H1 (cell line): ENCODE results near the gene ROBO2. TPM values are rescaled to one million over a fixed set of nuclear protein-coding genes. Genes with fewer than 3 reads are reported as not detected.

Experiments used
- CTCF ChIA-PET: fragments of 300-600 bp; sonication (Branson Sonifier 250); formaldehyde crosslinking; loops from one replicate; lab custom pipeline; 2021; ENCODE audit not compliant: partially characterized antibody; lab: Charles Lee
- POLR2A ChIA-PET: fragments of 300-600 bp; sonication (Branson Sonifier 250); formaldehyde crosslinking; loops from one replicate; lab custom pipeline; 2021; ENCODE audit warnings: inconsistent platforms; ENCODE audit not compliant: partially characterized antibody; lab: Charles Lee
- DNase-seq, 2 experiments: peaks; one replicate each; pipeline versions ENCODE4 v3.0.0 to v3.0.0-alpha.2; 2010 to 2022; ENCODE audit warnings: low spot score in 2 of 2, low read depth in 1 of 2, mixed read lengths in 1 of 2
- FAIRE-seq: peaks from 2 replicates; lab custom pipeline; 2011; peaks lifted over from hg19 to GRCh38; lab: Jason Lieb, UNC
- H2AFZ ChIP-seq: 2 replicates; pipeline ENCODE4 v1.8.1; 2012; ENCODE audit warnings: low read length, inconsistent platforms
- H2AK5ac ChIP-seq: 2 replicates; pipeline ENCODE4 v1.6.1; 2013; ENCODE audit warnings: low read depth, low read length
- H2BK120ac ChIP-seq: replicated peaks from 2 replicates; pipeline ENCODE3; 2013; ENCODE audit warnings: low read depth, low read length, inconsistent platforms
- H2BK12ac ChIP-seq: 2 replicates; pipeline ENCODE4 v1.6.1; 2013; ENCODE audit warnings: low read depth, low read length
- H2BK15ac ChIP-seq: 2 replicates; pipeline ENCODE4 v1.6.1; 2013; ENCODE audit warnings: low read length
- H2BK20ac ChIP-seq: 2 replicates; pipeline ENCODE4 v1.6.1; 2013; ENCODE audit warnings: low read length
- H2BK5ac ChIP-seq: 2 replicates; pipeline ENCODE4 v1.6.1; 2013; ENCODE audit warnings: low read depth, low read length
- H3K14ac ChIP-seq: 2 replicates; pipeline ENCODE4 v1.6.1; 2013; ENCODE audit warnings: inconsistent platforms; ENCODE audit not compliant: insufficient read length
- H3K18ac ChIP-seq: 2 replicates; pipeline ENCODE4 v1.6.1; 2013; ENCODE audit warnings: low read length; ENCODE audit errors: extremely low read depth
- H3K23ac ChIP-seq: 2 replicates; pipeline ENCODE4 v1.6.1; 2013; ENCODE audit warnings: inconsistent platforms; ENCODE audit not compliant: insufficient read length
- H3K23me2 ChIP-seq: 2 replicates; pipeline ENCODE4 v1.6.1; 2013; ENCODE audit warnings: low read depth, low read length
- H3K27ac ChIP-seq: 2 replicates; pipeline ENCODE4 v1.6.1; 2011; ENCODE audit warnings: low read depth, low read length, inconsistent platforms
- H3K27me3 ChIP-seq, 4 experiments: replicated peaks in 1 of 4; 1 replicate in 1 of 4; 2 replicates in 3 of 4; pipeline versions ENCODE4 v1.6.1 to v1.8.1; 2011 to 2013; ENCODE audit warnings: low read length in 3 of 4, mild to moderate bottlenecking in 3 of 4, inconsistent platforms in 2 of 4, mixed read lengths in 2 of 4, moderate library complexity in 1 of 4; ENCODE audit not compliant: control insufficient read depth in 3 of 4, insufficient read depth in 3 of 4; ENCODE audit errors: extremely low read depth in 1 of 4
- H3K36me3 ChIP-seq, 4 experiments: 2 replicates each; pipeline versions ENCODE4 v1.6.1 to v1.8.1; 2011 to 2013; ENCODE audit warnings: mild to moderate bottlenecking in 4 of 4, low read length in 3 of 4, moderate library complexity in 2 of 4, control low read depth in 1 of 4, inconsistent platforms in 1 of 4; ENCODE audit not compliant: insufficient read depth in 4 of 4, control insufficient read depth in 2 of 4
- H3K4ac ChIP-seq: replicated peaks from 2 replicates; pipeline ENCODE3; 2013; ENCODE audit warnings: low read length, low read depth, mixed read lengths, inconsistent platforms; ENCODE audit not compliant: insufficient read length
- H3K4me1 ChIP-seq, 4 experiments: replicated peaks in 1 of 4; 1 replicate in 1 of 4; 2 replicates in 3 of 4; pipeline versions ENCODE4 v1.6.1 to v1.8.1; 2011 to 2013; ENCODE audit warnings: low read length in 3 of 4, inconsistent platforms in 2 of 4, mixed read lengths in 1 of 4; ENCODE audit not compliant: insufficient read depth in 4 of 4, control insufficient read depth in 3 of 4
- H3K4me2 ChIP-seq, 2 experiments: 2 replicates each; pipeline versions ENCODE4 v1.6.1 to v1.8.1; 2011 to 2013; ENCODE audit warnings: low read depth in 2 of 2, low read length in 2 of 2, control low read depth in 1 of 2, inconsistent platforms in 1 of 2, mild to moderate bottlenecking in 1 of 2; ENCODE audit not compliant: insufficient read depth in 1 of 2
- H3K4me3 ChIP-seq, 4 experiments: fragments of 200-600, 300-600 bp in 1 of 4; sonication (generic), shearing (Covaris generic), sonication (Bioruptor Twin) in 1 of 4; 2 replicates each; pipeline versions ENCODE4 v1.5.1 to v1.8.1; 2011 to 2016; ENCODE audit warnings: low read length in 4 of 4, low read depth in 3 of 4, control low read depth in 2 of 4, inconsistent platforms in 2 of 4, mild to moderate bottlenecking in 2 of 4, mixed read lengths in 1 of 4, moderate library complexity in 1 of 4; ENCODE audit not compliant: insufficient read depth in 2 of 4; ENCODE audit errors: extremely low read depth in 1 of 4
- H3K56ac ChIP-seq: replicated peaks from 2 replicates; pipeline ENCODE3; 2013; ENCODE audit warnings: low read depth, mild to moderate bottlenecking, mixed read lengths, low read length, inconsistent platforms; ENCODE audit not compliant: insufficient read length
- H3K79me1 ChIP-seq: 2 replicates; pipeline ENCODE4 v1.6.1; 2013; ENCODE audit warnings: low read depth, low read length, control low read depth
- H3K79me2 ChIP-seq, 2 experiments: 2 replicates each; pipeline versions ENCODE4 v1.6.1 to v1.8.1; 2012 to 2013; ENCODE audit warnings: low read length in 2 of 2, mild to moderate bottlenecking in 2 of 2, inconsistent platforms in 1 of 2; ENCODE audit not compliant: insufficient read depth in 2 of 2, control insufficient read depth in 1 of 2
- H3K9ac ChIP-seq, 4 experiments: replicated peaks in 1 of 4; 1 replicate in 1 of 4; 2 replicates in 3 of 4; pipeline versions ENCODE4 v1.6.1 to v1.8.1; 2011 to 2013; ENCODE audit warnings: low read depth in 3 of 4, low read length in 3 of 4, control low read depth in 2 of 4, mild to moderate bottlenecking in 2 of 4, moderate library complexity in 2 of 4, inconsistent platforms in 1 of 4; ENCODE audit errors: extremely low read depth in 1 of 4
- H3K9me3 ChIP-seq, 2 experiments: 2 replicates each; pipeline versions ENCODE4 v1.6.1 to v1.8.1; 2012 to 2013; ENCODE audit warnings: mild to moderate bottlenecking in 2 of 2, moderate library complexity in 2 of 2, control low read depth in 1 of 2, inconsistent platforms in 1 of 2, low read depth in 1 of 2, low read length in 1 of 2, mixed read lengths in 1 of 2; ENCODE audit not compliant: insufficient read depth in 2 of 2
- H4K20me1 ChIP-seq, 2 experiments: replicated peaks in 1 of 2; 2 replicates each; pipeline versions ENCODE3 to v1.8.1; 2011 to 2013; ENCODE audit warnings: inconsistent platforms in 2 of 2, low read length in 2 of 2, mild to moderate bottlenecking in 1 of 2; ENCODE audit not compliant: insufficient read depth in 2 of 2, control insufficient read depth in 1 of 2
- H4K5ac ChIP-seq: 2 replicates; pipeline ENCODE4 v1.6.1; 2013; ENCODE audit warnings: low read length, low read depth, mixed read lengths, inconsistent platforms; ENCODE audit not compliant: insufficient read length
- H4K8ac ChIP-seq: 2 replicates; pipeline ENCODE4 v1.8.0; 2013; ENCODE audit warnings: mild to moderate bottlenecking, moderate library complexity, low read length, inconsistent platforms; ENCODE audit not compliant: insufficient read depth; ENCODE audit errors: extremely low read depth
- H4K91ac ChIP-seq: replicated peaks from 2 replicates; pipeline ENCODE3; 2013; ENCODE audit warnings: low read length, mixed read lengths, inconsistent platforms; ENCODE audit not compliant: insufficient read length
- CBX5 ChIP-seq: fragments of 300-800, 300-1000 bp; sonication (generic); IDR thresholded peaks from 2 replicates; pipeline ENCODE4 v1.7.1; 2016; ENCODE audit warnings: antibody characterized with exemption, low read length, low read depth
- E2F6 ChIP-seq: IDR thresholded peaks from 2 replicates; pipeline ENCODE4 v1.6.1; 2012; ENCODE audit warnings: inconsistent platforms
- JUND ChIP-seq: IDR thresholded peaks from 2 replicates; pipeline ENCODE4 v1.6.1; 2011; ENCODE audit warnings: mild to moderate bottlenecking, improper control_type of control experiment, low read length
- KDM1A ChIP-seq: fragments of 200-600, 300-600 bp; sonication (generic); IDR thresholded peaks from 2 replicates; pipeline ENCODE4 v1.7.1; 2016; ENCODE audit warnings: mild to moderate bottlenecking, low read length, borderline replicate concordance
- SAP30 ChIP-seq: fragments of 300-600 bp; sonication (generic); IDR thresholded peaks from 2 replicates; pipeline ENCODE4 v1.7.1; 2012; ENCODE audit warnings: low read length, moderate library complexity, mild to moderate bottlenecking, inconsistent platforms; ENCODE audit not compliant: insufficient read depth, insufficient replicate concordance
- WGBS, 2 experiments: shearing (Covaris generic) in 1 of 2; methylation state at CpG; one replicate each; pipeline versions ENCODE4 v1.1.6 to v1.1.7; 2013 to 2015; ENCODE audit warnings: low lambda C conversion rate in 2 of 2, mixed read lengths in 2 of 2, inconsistent platforms in 1 of 2, low coverage in 1 of 2, missing lambda C conversion rate in 1 of 2; ENCODE audit not compliant: insufficient replicate concordance in 2 of 2, insufficient coverage in 1 of 2, insufficient read length in 1 of 2; ENCODE audit errors: extremely low coverage in 1 of 2, missing lambda C conversion rate in 1 of 2; 5-methylcytosine and 5-hydroxymethylcytosine counted together
- polyA plus RNA-seq, 7 experiments: library from polyadenylated mRNA; depleted of rRNA in 3 of 7; stranded (reverse) in 5 of 7; unstranded in 2 of 7; fragments of >200 nt in 5 of 7; fragments of 200-250 nt in 2 of 7; gene quantifications; 1 replicate in 5 of 7; 2 replicates in 1 of 7; 4 replicates in 1 of 7; pipeline versions ENCODE4 v1.2.1 to v1.2.3, GENCODE V29; 2011 to 2013; ENCODE audit warnings: missing spikeins in 2 of 7, mixed read lengths in 2 of 7
- total RNA-seq: library from RNA; stranded (reverse); fragmentation: NEBNext Ultra II Directional; extraction: Animal tissue kit (Norgen Biotek cat#: 25700); gene quantifications from 2 replicates; pipeline ENCODE4 v1.2.1, GENCODE V29; 2021

ROBO2 gene
- total and polyA plus RNA-seq, 2 of the 8 experiments (the other 6 are each of a cell fraction or from before 2014, with no cell fraction given), result 1.5 to 2.9 TPM

- H4K20me1 ChIP-seq, result no peaks in the 10 kb centered on the region
- no peak overlapping the region for H4K8ac ChIP-seq
- no peak overlapping the region for H4K91ac ChIP-seq
- no peak overlapping the region for H3K4me2 ChIP-seq
- H3K56ac ChIP-seq, result no peak overlapping the region
- H2AK5ac ChIP-seq, result no peak overlapping the region
- no peak overlapping the region for H3K4me3 ChIP-seq
- no peak overlapping the region for H3K9ac ChIP-seq
- POLR2A ChIA-PET, result no interaction called here
- H3K18ac ChIP-seq, result no peak overlapping the region
- H4K5ac ChIP-seq, result no peak overlapping the region
- H3K14ac ChIP-seq, result no peak overlapping the region
- DNase-seq (no peak), FAIRE-seq (no peak)
- no peak overlapping the region for H2BK12ac ChIP-seq
- H2BK20ac ChIP-seq, result no peak overlapping the region
- H2BK5ac ChIP-seq, result no peak overlapping the region
- no peak overlapping the region for H3K4ac ChIP-seq
- H2BK120ac ChIP-seq, result no peak overlapping the region
- peaks cover 0 to 5% (median 0%) of the 10 kb centered on the region in 4 experiments; a peak in 1 of 8 replicates for H3K36me3 ChIP-seq
- H3K79me2 ChIP-seq, result no peaks in the 10 kb centered on the region
- CTCF ChIA-PET, result interaction anchor here (1.5 kb wide), 1 partner anchor 16 kb away, joined by 3 read pairs; no protein-coding TSS in a partner anchor
- no peak overlapping the region for H3K23ac ChIP-seq
- H3K23me2 ChIP-seq, result no peaks in the 10 kb centered on the region
- WGBS, 2 experiments, result 93% methylated on average over 28 of the region's 40 CpGs; no CpG with 5 or more reads in 1 of the 2 experiments
- H3K79me1 ChIP-seq, result no peaks in the 10 kb centered on the region
- H3K9me3 ChIP-seq, result peaks cover 11 to 12% of the 10 kb centered on the region in 2 experiments; a peak in 3 of 4 replicates
- H2BK15ac ChIP-seq, result no peak overlapping the region
- H3K4me1 ChIP-seq, result no peaks in the 10 kb centered on the region
- H3K27me3 ChIP-seq, result no peaks in the 10 kb centered on the region
- no peak overlapping the region for H2AFZ ChIP-seq
- no peak for TF ChIP-seq KDM1A
- no peak for TF ChIP-seq JUND
- no peak for TF ChIP-seq E2F6
- TF ChIP-seq SAP30, result no peak
- TF ChIP-seq CBX5, result no peak
- H3K27ac ChIP-seq, result no peak overlapping the region
Observed at GRCh38 chr3:77240072-77240650, 200.3 kb downstream of the ROBO2 start.
